Measurements from ENCODE around the gene CDK7. TPM values are rescaled to one million over a fixed set of nuclear protein-coding genes. Genes with fewer than 3 reads are reported as not detected.
"Not testable (repeated sequence)": the region's sequence is repeated elsewhere in the genome, so short reads cannot be mapped to it uniquely, and the experiment has no call there.

CDK7 gene
- total RNA-seq, 1 donor from 2014 or later: 31.3 TPM

GRCh38 chr5:69213513-69214215 is 21.0 kb upstream of the CDK7 start:
- Histone ChIP-seq H3K9ac (ENCODE audit: low read depth in 1 of 3, low read length in 3 of 3) (no peak overlapping the region), H3K27ac (ENCODE audit: low read depth, low read length) (no peak overlapping the region), H3K27me3 (ENCODE audit: control insufficient read depth in 3 of 3, insufficient read depth in 3 of 3, low read length in 3 of 3) (no peaks in the 10 kb centered on the region), H3K4me1 (ENCODE audit: control insufficient read depth in 3 of 3, insufficient read depth in 3 of 3, low read length in 3 of 3) (peaks cover 0 to 6% (median under 1%) of the 10 kb centered on the region in 3 donors), H3K4me3 (ENCODE audit: low read length in 3 of 3) (no peak overlapping the region), H3K36me3 (ENCODE audit: control insufficient read depth in 3 of 3, insufficient read depth in 3 of 3, low read length in 3 of 3) (peaks cover 0 to 3% (median 2%) of the 10 kb centered on the region in 3 donors), H3K9me3 (ENCODE audit: control insufficient read depth in 3 of 3, low read length in 3 of 3) (no peaks in the 10 kb centered on the region)

GRCh38 chr5:69217151-69217511 is 17.6 kb upstream of the CDK7 start:
- Histone ChIP-seq H3K4me1 (ENCODE audit: control insufficient read depth in 3 of 3, insufficient read depth in 3 of 3, low read length in 3 of 3) (peaks cover 3 to 14% (median 8%) of the 10 kb centered on the region in 3 donors), H3K4me3 (ENCODE audit: low read length in 3 of 3) (peak overlapping the region; percentile 97 to 100 (median 100)), H3K27ac (ENCODE audit: low read depth, low read length) (peak overlapping the region; percentile 96), H3K36me3 (ENCODE audit: control insufficient read depth in 3 of 3, insufficient read depth in 3 of 3, low read length in 3 of 3) (peaks cover 0 to 3% (median 2%) of the 10 kb centered on the region in 3 donors), H3K9me3 (ENCODE audit: control insufficient read depth in 3 of 3, low read length in 3 of 3) (no peaks in the 10 kb centered on the region), H3K27me3 (ENCODE audit: control insufficient read depth in 3 of 3, insufficient read depth in 3 of 3, low read length in 3 of 3) (no peaks in the 10 kb centered on the region), H3K9ac (ENCODE audit: low read depth in 1 of 3, low read length in 3 of 3) (peak overlapping the region in 2 of 3 donors; percentile 98 to 99)

DNA sequence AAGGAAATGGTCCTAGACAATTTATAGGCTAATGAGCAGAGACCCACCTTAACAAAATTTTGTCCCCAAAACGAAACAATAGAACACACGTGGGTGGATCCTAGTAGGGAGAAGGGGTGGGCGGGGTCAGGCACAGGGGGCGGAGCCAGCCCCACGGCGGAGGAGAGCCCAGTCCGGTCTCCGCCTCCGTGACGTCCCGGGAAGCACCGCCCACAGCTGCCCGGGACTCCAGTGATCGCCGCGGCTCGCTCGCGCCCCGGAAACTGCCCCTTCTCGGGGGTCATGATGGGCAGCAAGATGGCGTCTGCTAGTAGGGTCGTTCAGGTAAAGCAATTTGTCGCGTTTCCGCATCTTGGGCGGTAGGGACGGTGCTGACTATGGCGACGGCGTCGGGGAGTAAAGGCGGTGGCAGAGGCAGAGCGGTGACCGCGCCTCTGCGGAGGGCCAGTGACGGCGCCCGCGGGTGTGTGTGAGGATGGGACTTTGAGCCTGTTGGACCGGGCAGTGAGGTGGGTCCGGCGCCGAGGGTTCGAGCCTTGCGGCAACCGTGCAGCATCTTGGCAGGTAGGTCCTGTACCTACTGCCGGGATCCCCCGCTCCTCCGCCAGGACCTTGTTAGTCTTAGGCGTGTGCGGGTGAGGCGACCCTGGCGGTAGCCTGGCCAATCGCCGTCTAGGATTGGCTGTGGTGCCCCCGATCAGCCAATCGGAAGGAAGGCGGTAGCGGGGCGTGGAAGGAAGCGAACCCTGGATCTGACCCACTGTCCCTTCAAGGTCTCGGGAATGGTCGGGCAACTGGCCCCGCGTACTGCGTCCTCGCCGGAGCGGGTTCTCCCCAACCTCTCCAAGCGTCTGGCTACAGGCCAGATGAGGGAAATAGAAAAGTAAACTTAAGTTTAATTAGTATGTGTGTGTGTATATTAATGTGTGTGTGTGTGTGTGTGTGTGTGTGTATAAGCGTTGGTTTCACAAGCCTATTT is 16.8 kb upstream of the CDK7 start:
- H3K4me1 ChIP-seq (ENCODE audit: control insufficient read depth in 3 of 3, insufficient read depth in 3 of 3, low read length in 3 of 3): peaks cover 3 to 14% (median 8%) of the 10 kb centered on the region in 3 donors
- no peaks in the 10 kb centered on the region for H3K27me3 ChIP-seq (ENCODE audit: control insufficient read depth in 3 of 3, insufficient read depth in 3 of 3, low read length in 3 of 3)
- H3K9me3 ChIP-seq (ENCODE audit: control insufficient read depth in 3 of 3, low read length in 3 of 3): no peaks in the 10 kb centered on the region
- H3K27ac ChIP-seq (ENCODE audit: low read depth, low read length): peak overlapping the region; percentile 96
- peak overlapping the region; percentile 95 to 99 (median 98) for H3K9ac ChIP-seq (ENCODE audit: low read depth in 1 of 3, low read length in 3 of 3)
- peaks cover 0 to 3% (median 2%) of the 10 kb centered on the region in 3 donors for H3K36me3 ChIP-seq (ENCODE audit: control insufficient read depth in 3 of 3, insufficient read depth in 3 of 3, low read length in 3 of 3)
- peak overlapping the region; percentile 97 to 100 (median 100) for H3K4me3 ChIP-seq (ENCODE audit: low read length in 3 of 3)

- H3K9me3 ChIP-seq (ENCODE audit: control insufficient read depth in 3 of 3, low read length in 3 of 3): no peaks in the 10 kb centered on the region
- no peak overlapping the region for H3K9ac ChIP-seq (ENCODE audit: low read depth in 1 of 3, low read length in 3 of 3)
- no peak overlapping the region for H3K4me3 ChIP-seq (ENCODE audit: low read length in 3 of 3)
- H3K4me1 ChIP-seq (ENCODE audit: control insufficient read depth in 3 of 3, insufficient read depth in 3 of 3, low read length in 3 of 3): peaks cover 3 to 14% (median 8%) of the 10 kb centered on the region in 3 donors
- no peaks in the 10 kb centered on the region for H3K27me3 ChIP-seq (ENCODE audit: control insufficient read depth in 3 of 3, insufficient read depth in 3 of 3, low read length in 3 of 3)
- peaks cover 0 to 3% (median 2%) of the 10 kb centered on the region in 3 donors for H3K36me3 ChIP-seq (ENCODE audit: control insufficient read depth in 3 of 3, insufficient read depth in 3 of 3, low read length in 3 of 3)
- H3K27ac ChIP-seq (ENCODE audit: low read depth, low read length): no peak overlapping the region
Measured at GRCh38 chr5:69219939-69220338, 14.7 kb upstream of the CDK7 start.

GRCh38 chr5:69220371-69220770 is 14.3 kb upstream of the CDK7 start:
- not testable (repeated sequence) for H3K4me3 ChIP-seq (ENCODE audit: low read length in 3 of 3); H3K9ac ChIP-seq (ENCODE audit: low read depth in 1 of 3, low read length in 3 of 3); H3K27me3 ChIP-seq (ENCODE audit: control insufficient read depth in 3 of 3, insufficient read depth in 3 of 3, low read length in 3 of 3); H3K36me3 ChIP-seq (ENCODE audit: control insufficient read depth in 3 of 3, insufficient read depth in 3 of 3, low read length in 3 of 3); H3K9me3 ChIP-seq (ENCODE audit: control insufficient read depth in 3 of 3, low read length in 3 of 3); H3K27ac ChIP-seq (ENCODE audit: low read depth, low read length)
- H3K4me1 ChIP-seq (ENCODE audit: control insufficient read depth in 3 of 3, insufficient read depth in 3 of 3, low read length in 3 of 3): peaks cover 3 to 14% (median 8%) of the 10 kb centered on the region in 3 donors

GRCh38 chr5:69220833-69221232 is 13.9 kb upstream of the CDK7 start:
- H3K9ac ChIP-seq (ENCODE audit: low read depth in 1 of 3, low read length in 3 of 3); H3K36me3 ChIP-seq (ENCODE audit: control insufficient read depth in 3 of 3, insufficient read depth in 3 of 3, low read length in 3 of 3); H3K9me3 ChIP-seq (ENCODE audit: control insufficient read depth in 3 of 3, low read length in 3 of 3); H3K27ac ChIP-seq (ENCODE audit: low read depth, low read length); H3K27me3 ChIP-seq (ENCODE audit: control insufficient read depth in 3 of 3, insufficient read depth in 3 of 3, low read length in 3 of 3); H3K4me3 ChIP-seq (ENCODE audit: low read length in 3 of 3): not testable (repeated sequence)
- H3K4me1 ChIP-seq (ENCODE audit: control insufficient read depth in 3 of 3, insufficient read depth in 3 of 3, low read length in 3 of 3): peaks cover 3 to 14% (median 8%) of the 10 kb centered on the region in 3 donors

GRCh38 chr5:69224520-69224919 is 10.2 kb upstream of the CDK7 start:
- no peaks in the 10 kb centered on the region for H3K4me1 ChIP-seq (ENCODE audit: control insufficient read depth in 3 of 3, insufficient read depth in 3 of 3, low read length in 3 of 3)
- no peaks in the 10 kb centered on the region for H3K9me3 ChIP-seq (ENCODE audit: control insufficient read depth in 3 of 3, low read length in 3 of 3)
- H3K36me3 ChIP-seq (ENCODE audit: control insufficient read depth in 3 of 3, insufficient read depth in 3 of 3, low read length in 3 of 3): peaks cover 7 to 10% (median 9%) of the 10 kb centered on the region in 3 donors
- no peak overlapping the region for H3K27ac ChIP-seq (ENCODE audit: low read depth, low read length)
- no peak overlapping the region for H3K4me3 ChIP-seq (ENCODE audit: low read length in 3 of 3)
- H3K9ac ChIP-seq (ENCODE audit: low read depth in 1 of 3, low read length in 3 of 3): no peak overlapping the region
- no peaks in the 10 kb centered on the region for H3K27me3 ChIP-seq (ENCODE audit: control insufficient read depth in 3 of 3, insufficient read depth in 3 of 3, low read length in 3 of 3)

- H3K4me1 ChIP-seq (ENCODE audit: control insufficient read depth in 3 of 3, insufficient read depth in 3 of 3, low read length in 3 of 3): no peaks in the 10 kb centered on the region
- H3K27ac ChIP-seq (ENCODE audit: low read depth, low read length): no peak overlapping the region
- no peak overlapping the region for H3K9ac ChIP-seq (ENCODE audit: low read depth in 1 of 3, low read length in 3 of 3)
- no peaks in the 10 kb centered on the region for H3K27me3 ChIP-seq (ENCODE audit: control insufficient read depth in 3 of 3, insufficient read depth in 3 of 3, low read length in 3 of 3)
- peaks cover 7 to 17% (median 16%) of the 10 kb centered on the region in 3 donors for H3K36me3 ChIP-seq (ENCODE audit: control insufficient read depth in 3 of 3, insufficient read depth in 3 of 3, low read length in 3 of 3)
- H3K9me3 ChIP-seq (ENCODE audit: control insufficient read depth in 3 of 3, low read length in 3 of 3): no peaks in the 10 kb centered on the region
- H3K4me3 ChIP-seq (ENCODE audit: low read length in 3 of 3): no peak overlapping the region
Measured at GRCh38 chr5:69225860-69226259, 8.8 kb upstream of the CDK7 start.

GRCh38 chr5:69230181-69230580 is 4.5 kb upstream of the CDK7 start:
- no peak overlapping the region for H3K9ac ChIP-seq (ENCODE audit: low read depth in 1 of 3, low read length in 3 of 3)
- no peaks in the 10 kb centered on the region for H3K27me3 ChIP-seq (ENCODE audit: control insufficient read depth in 3 of 3, insufficient read depth in 3 of 3, low read length in 3 of 3)
- no peak overlapping the region for H3K27ac ChIP-seq (ENCODE audit: low read depth, low read length)
- H3K9me3 ChIP-seq (ENCODE audit: control insufficient read depth in 3 of 3, low read length in 3 of 3): no peaks in the 10 kb centered on the region
- H3K36me3 ChIP-seq (ENCODE audit: control insufficient read depth in 3 of 3, insufficient read depth in 3 of 3, low read length in 3 of 3): peaks cover 7 to 23% (median 17%) of the 10 kb centered on the region in 3 donors
- peaks cover 4 to 16% (median 10%) of the 10 kb centered on the region in 3 donors for H3K4me1 ChIP-seq (ENCODE audit: control insufficient read depth in 3 of 3, insufficient read depth in 3 of 3, low read length in 3 of 3)
- H3K4me3 ChIP-seq (ENCODE audit: low read length in 3 of 3): no peak overlapping the region

DNA sequence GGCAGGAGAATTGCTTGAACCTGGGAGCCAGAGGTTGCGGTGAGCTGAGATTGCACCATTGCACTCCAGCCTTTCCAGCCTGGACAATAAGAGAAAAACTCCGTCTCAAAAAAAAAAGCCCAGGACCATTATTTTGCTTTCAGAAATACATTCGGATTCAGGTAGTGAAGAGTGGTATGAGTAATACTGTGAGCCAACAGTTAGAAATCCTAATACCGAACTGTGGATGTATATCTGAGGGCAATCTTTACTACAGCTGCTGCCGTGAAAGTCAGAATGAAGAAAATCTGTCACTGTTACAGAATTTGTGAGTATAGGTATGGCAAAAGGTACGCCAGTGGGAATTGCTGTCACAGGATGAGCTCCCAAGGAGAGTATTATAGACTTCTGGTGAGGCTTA is 3.4 kb upstream of the CDK7 start:
- no peak overlapping the region for H3K9ac ChIP-seq (ENCODE audit: low read depth in 1 of 3, low read length in 3 of 3)
- peaks cover 7 to 23% (median 15%) of the 10 kb centered on the region in 3 donors for H3K36me3 ChIP-seq (ENCODE audit: control insufficient read depth in 3 of 3, insufficient read depth in 3 of 3, low read length in 3 of 3)
- no peaks in the 10 kb centered on the region for H3K9me3 ChIP-seq (ENCODE audit: control insufficient read depth in 3 of 3, low read length in 3 of 3)
- peaks cover 10 to 22% (median 20%) of the 10 kb centered on the region in 3 donors for H3K4me1 ChIP-seq (ENCODE audit: control insufficient read depth in 3 of 3, insufficient read depth in 3 of 3, low read length in 3 of 3)
- no peak overlapping the region for H3K27ac ChIP-seq (ENCODE audit: low read depth, low read length)
- no peaks in the 10 kb centered on the region for H3K27me3 ChIP-seq (ENCODE audit: control insufficient read depth in 3 of 3, insufficient read depth in 3 of 3, low read length in 3 of 3)
- H3K4me3 ChIP-seq (ENCODE audit: low read length in 3 of 3): no peak overlapping the region

Measured in skeletal muscle tissue (tissue), 4 donors.